ENCODE results near the gene MYOG. TPM values are rescaled to one million over a fixed set of nuclear protein-coding genes. Genes with fewer than 3 reads are reported as not detected.
A peak's percentile ranks its signal among the peaks of the same experiment; 100 is the strongest.

Gene MYOG
- total RNA-seq, 4 donors from 2014 or later, result not detected

DNA sequence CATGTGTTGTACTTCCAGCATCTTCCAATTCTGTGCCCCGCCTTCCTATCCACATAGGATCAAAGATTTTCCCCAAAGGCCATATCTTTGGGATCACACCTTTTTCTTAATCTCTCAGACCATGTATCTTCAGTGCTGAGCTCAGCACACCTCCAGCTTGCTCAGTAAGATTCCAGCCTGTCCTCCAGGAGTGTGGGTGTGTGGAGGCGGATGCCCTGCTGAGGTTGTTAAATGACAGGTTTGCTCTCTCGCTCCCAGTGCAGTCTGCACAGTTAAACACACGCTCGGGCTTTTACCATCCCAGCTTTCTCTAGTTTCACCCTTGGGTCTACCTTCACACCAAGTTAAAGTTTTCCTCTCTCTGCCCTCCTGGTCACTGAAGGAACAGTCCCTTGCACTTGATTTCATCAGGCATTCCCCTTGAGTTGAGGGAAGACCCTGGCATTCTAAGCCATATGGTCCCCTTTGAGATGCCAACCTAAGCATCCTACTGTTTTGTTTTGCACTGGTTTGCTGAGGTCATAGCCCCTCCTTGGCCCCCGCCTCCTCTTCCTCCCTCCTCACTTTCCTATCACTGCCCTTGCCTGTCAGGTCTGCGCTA, 13.7 kb downstream of the MYOG start:
- TF ChIP-seq, protein P1, sequence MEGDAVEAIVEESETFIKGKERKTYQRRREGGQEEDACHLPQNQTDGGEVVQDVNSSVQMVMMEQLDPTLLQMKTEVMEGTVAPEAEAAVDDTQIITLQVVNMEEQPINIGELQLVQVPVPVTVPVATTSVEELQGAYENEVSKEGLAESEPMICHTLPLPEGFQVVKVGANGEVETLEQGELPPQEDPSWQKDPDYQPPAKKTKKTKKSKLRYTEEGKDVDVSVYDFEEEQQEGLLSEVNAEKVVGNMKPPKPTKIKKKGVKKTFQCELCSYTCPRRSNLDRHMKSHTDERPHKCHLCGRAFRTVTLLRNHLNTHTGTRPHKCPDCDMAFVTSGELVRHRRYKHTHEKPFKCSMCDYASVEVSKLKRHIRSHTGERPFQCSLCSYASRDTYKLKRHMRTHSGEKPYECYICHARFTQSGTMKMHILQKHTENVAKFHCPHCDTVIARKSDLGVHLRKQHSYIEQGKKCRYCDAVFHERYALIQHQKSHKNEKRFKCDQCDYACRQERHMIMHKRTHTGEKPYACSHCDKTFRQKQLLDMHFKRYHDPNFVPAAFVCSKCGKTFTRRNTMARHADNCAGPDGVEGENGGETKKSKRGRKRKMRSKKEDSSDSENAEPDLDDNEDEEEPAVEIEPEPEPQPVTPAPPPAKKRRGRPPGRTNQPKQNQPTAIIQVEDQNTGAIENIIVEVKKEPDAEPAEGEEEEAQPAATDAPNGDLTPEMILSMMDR (IDR thresholded peaks at IDR 0.05), result no peak
- TF ChIP-seq POLR2A (IDR thresholded peaks at IDR 0.05), result no peak
- no peaks in the 10 kb centered on the region for H3K36me3 ChIP-seq
- no peak for DNase-seq

GRCh38 chr1:203069030-203069747, 16.6 kb downstream of the MYOG start:
- no peaks in the 10 kb centered on the region for H3K4me1 ChIP-seq
- no peak overlapping the region for H3K4me3 ChIP-seq
- DNase-seq, result no peak
- no peaks in the 10 kb centered on the region for H3K27me3 ChIP-seq
- H3K27ac ChIP-seq, result peak overlapping the region in 1 of 4 donors; percentile 0
- TF ChIP-seq POLR2A (IDR thresholded peaks at IDR 0.05), result no peak
- TF ChIP-seq, protein P1 (IDR thresholded peaks at IDR 0.05), result no peak
- no peaks in the 10 kb centered on the region for H3K9me3 ChIP-seq
- H3K36me3 ChIP-seq, result no peaks in the 10 kb centered on the region

More for the DNA sequence above, 13.7 kb downstream of the MYOG start:
- no peak overlapping the region for H3K4me3 ChIP-seq
- H3K9me3 ChIP-seq, result no peaks in the 10 kb centered on the region
- H3K4me1 ChIP-seq, result peaks cover 0 to 7% (median 0%) of the 10 kb centered on the region in 4 donors
- no peak overlapping the region for H3K27ac ChIP-seq
- no peaks in the 10 kb centered on the region for H3K27me3 ChIP-seq

DNA sequence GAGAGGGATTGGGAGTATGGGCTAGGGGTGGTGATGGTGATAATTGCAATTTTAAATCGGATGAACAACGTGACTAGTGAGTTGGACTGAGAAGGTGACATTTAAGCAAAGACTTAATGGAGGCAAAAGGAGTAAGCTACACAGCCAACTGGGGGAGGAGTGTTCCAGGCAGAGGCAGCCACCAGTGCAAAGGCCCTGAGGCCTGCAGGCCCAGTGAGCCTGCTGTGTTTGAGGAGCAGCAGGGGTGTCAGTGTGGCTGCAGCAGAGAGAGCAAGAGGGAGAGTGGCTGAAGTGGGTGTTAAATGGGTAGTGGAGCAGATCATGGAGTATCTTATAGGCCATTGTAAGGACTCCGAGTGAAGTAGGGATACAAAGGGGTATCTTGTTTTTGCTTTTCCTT, 18.8 kb downstream of the MYOG start:
- H3K27me3 ChIP-seq, result no peaks in the 10 kb centered on the region
- H3K4me3 ChIP-seq, result no peak overlapping the region
- no peaks in the 10 kb centered on the region for H3K36me3 ChIP-seq
- DNase-seq, result no peak
- H3K27ac ChIP-seq, result no peak overlapping the region
- no peaks in the 10 kb centered on the region for H3K9me3 ChIP-seq
- H3K4me1 ChIP-seq, result no peaks in the 10 kb centered on the region
- TF ChIP-seq POLR2A (IDR thresholded peaks at IDR 0.05), result no peak
- TF ChIP-seq, protein P1 (IDR thresholded peaks at IDR 0.05), result no peak

GRCh38 chr1:203065986-203066385, 19.8 kb downstream of the MYOG start:
- no peaks in the 10 kb centered on the region for H3K36me3 ChIP-seq
- H3K27me3 ChIP-seq, result no peaks in the 10 kb centered on the region
- no peak overlapping the region for H3K27ac ChIP-seq
- DNase-seq, result no peak
- no peaks in the 10 kb centered on the region for H3K4me1 ChIP-seq
- no peak for TF ChIP-seq POLR2A (IDR thresholded peaks at IDR 0.05)
- TF ChIP-seq, protein P1 (IDR thresholded peaks at IDR 0.05), result no peak
- no peaks in the 10 kb centered on the region for H3K9me3 ChIP-seq
- H3K4me3 ChIP-seq, result no peak overlapping the region

- no peaks in the 10 kb centered on the region for H3K4me1 ChIP-seq
- no peak overlapping the region for H3K27ac ChIP-seq
- H3K36me3 ChIP-seq, result no peaks in the 10 kb centered on the region
- no peak for DNase-seq
- no peaks in the 10 kb centered on the region for H3K9me3 ChIP-seq
- H3K4me3 ChIP-seq, result no peak overlapping the region
- no peak for TF ChIP-seq POLR2A (IDR thresholded peaks at IDR 0.05)
- TF ChIP-seq, protein P1 (IDR thresholded peaks at IDR 0.05), result no peak
- no peaks in the 10 kb centered on the region for H3K27me3 ChIP-seq
These were observed 20.6 kb downstream of the MYOG start for GRCh38 chr1:203065191-203065590.
